ENCODE measurements around the gene ARL4C. TPM values are rescaled to one million over a fixed set of nuclear protein-coding genes. Genes with fewer than 3 reads are reported as not detected.

Gene ARL4C
- total and polyA plus RNA-seq, 4 donors, result 1.4 to 2.8 (median 2.1) TPM

DNA sequence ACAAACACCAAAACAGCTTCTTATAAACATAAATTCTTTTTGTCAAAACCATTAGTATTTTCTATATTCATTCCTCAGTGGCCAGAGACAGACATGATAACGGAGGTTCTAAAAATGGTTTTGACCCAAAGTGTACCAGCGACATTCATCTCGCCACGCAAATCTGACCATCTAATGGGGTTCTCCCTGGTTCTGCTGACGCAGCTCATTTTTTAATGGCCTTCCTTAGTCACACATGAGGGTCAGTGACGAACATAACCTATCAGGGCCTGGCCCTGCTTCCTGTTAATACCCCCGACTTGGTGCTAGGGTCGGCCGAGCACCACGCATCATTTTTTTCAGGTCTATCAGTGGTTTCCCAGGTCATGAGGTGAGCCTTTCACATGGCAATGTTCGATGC is 45.9 kb upstream of the ARL4C start:
- no peaks in the 10 kb centered on the region for H3K4me1 ChIP-seq (ENCODE audit: control insufficient read depth in 4 of 4, insufficient read depth in 4 of 4, low read length in 3 of 4)
- H3K9me3 ChIP-seq (ENCODE audit: control insufficient read depth in 4 of 4, low read length in 3 of 4), result peaks cover 0 to 3% (median 0%) of the 10 kb centered on the region in 4 donors
- H3K36me3 ChIP-seq (ENCODE audit: control insufficient read depth in 4 of 4, insufficient read depth in 3 of 4, low read depth in 1 of 4, low read length in 3 of 4), result no peaks in the 10 kb centered on the region
- TF ChIP-seq GABPA (IDR thresholded peaks at IDR 0.05 in 1 of 2, conservative IDR thresholded peaks at IDR 0.05 in 1 of 2), result no peak
- WGBS, result 88% methylated on average over 11 of the region's 11 CpGs
- no peak overlapping the region for H3K9ac ChIP-seq (ENCODE audit: low read depth in 1 of 2, low read length in 2 of 2)
- no peak for DNase-seq (ENCODE audit: low spot score)
- no peaks in the 10 kb centered on the region for H3K27me3 ChIP-seq (ENCODE audit: control insufficient read depth in 4 of 4, insufficient read depth in 4 of 4, low read length in 3 of 4)
- H3K27ac ChIP-seq (ENCODE audit: low read depth in 1 of 2, low read length in 2 of 2), result no peak overlapping the region
- H3K4me3 ChIP-seq (ENCODE audit: low read depth in 1 of 3, low read length in 3 of 3), result no peak overlapping the region

DNA sequence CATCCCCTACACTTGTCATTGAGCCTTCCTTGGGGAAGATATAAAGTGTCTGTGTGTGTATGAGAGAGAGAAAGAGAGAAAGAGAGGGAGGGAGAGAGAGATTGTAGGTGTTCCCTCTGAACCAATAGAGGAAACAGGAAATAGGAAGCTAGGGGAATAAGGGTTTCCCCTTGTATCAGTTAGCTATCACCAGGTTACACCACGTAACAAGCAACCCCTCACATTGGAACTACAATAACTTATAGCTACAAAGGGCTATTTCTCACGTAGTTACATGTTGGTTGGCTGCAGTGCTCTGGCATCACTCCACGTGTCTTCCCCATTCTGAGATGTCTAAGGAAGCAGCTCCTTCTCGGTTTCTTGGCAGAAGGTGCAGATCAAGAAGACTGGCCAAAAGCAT is 41.0 kb upstream of the ARL4C start:
- TF ChIP-seq RAD21 (IDR thresholded peaks at IDR 0.05) (no peak), FOXA1 (IDR thresholded peaks at IDR 0.05) (no peak), HNF4G (IDR thresholded peaks at IDR 0.05) (no peak), GABPA (IDR thresholded peaks at IDR 0.05 in 1 of 2, conservative IDR thresholded peaks at IDR 0.05 in 1 of 2) (no peak), NR2F2 (IDR thresholded peaks at IDR 0.05) (no peak), EGR1 (IDR thresholded peaks at IDR 0.05; ENCODE audit: low read depth in 2 of 2) (no peak), HNF4A (conservative IDR thresholded peaks at IDR 0.05) (no peak), JUND (IDR thresholded peaks at IDR 0.05) (no peak)
- TF ChIP-seq, protein P1, sequence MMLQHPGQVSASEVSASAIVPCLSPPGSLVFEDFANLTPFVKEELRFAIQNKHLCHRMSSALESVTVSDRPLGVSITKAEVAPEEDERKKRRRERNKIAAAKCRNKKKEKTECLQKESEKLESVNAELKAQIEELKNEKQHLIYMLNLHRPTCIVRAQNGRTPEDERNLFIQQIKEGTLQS (IDR thresholded peaks at IDR 0.05), result no peak
- WGBS, result 69% methylated on average over 4 of the region's 4 CpGs
- Histone ChIP-seq H3K4me1 (ENCODE audit: control insufficient read depth in 4 of 4, insufficient read depth in 4 of 4, low read length in 3 of 4) (no peaks in the 10 kb centered on the region), H3K9ac (ENCODE audit: low read depth in 1 of 2, low read length in 2 of 2) (no peak overlapping the region), H3K27ac (ENCODE audit: low read depth in 1 of 2, low read length in 2 of 2) (no peak overlapping the region), H3K27me3 (ENCODE audit: control insufficient read depth in 4 of 4, insufficient read depth in 4 of 4, low read length in 3 of 4) (no peaks in the 10 kb centered on the region), H3K9me3 (ENCODE audit: control insufficient read depth in 4 of 4, low read length in 3 of 4) (peaks cover 0 to 3% (median 0%) of the 10 kb centered on the region in 4 donors), H3K4me3 (ENCODE audit: low read depth in 1 of 3, low read length in 3 of 3) (no peak overlapping the region), H3K36me3 (ENCODE audit: control insufficient read depth in 4 of 4, insufficient read depth in 3 of 4, low read depth in 1 of 4, low read length in 3 of 4) (no peaks in the 10 kb centered on the region)
- DNase-seq (ENCODE audit: low spot score), result no peak

DNA sequence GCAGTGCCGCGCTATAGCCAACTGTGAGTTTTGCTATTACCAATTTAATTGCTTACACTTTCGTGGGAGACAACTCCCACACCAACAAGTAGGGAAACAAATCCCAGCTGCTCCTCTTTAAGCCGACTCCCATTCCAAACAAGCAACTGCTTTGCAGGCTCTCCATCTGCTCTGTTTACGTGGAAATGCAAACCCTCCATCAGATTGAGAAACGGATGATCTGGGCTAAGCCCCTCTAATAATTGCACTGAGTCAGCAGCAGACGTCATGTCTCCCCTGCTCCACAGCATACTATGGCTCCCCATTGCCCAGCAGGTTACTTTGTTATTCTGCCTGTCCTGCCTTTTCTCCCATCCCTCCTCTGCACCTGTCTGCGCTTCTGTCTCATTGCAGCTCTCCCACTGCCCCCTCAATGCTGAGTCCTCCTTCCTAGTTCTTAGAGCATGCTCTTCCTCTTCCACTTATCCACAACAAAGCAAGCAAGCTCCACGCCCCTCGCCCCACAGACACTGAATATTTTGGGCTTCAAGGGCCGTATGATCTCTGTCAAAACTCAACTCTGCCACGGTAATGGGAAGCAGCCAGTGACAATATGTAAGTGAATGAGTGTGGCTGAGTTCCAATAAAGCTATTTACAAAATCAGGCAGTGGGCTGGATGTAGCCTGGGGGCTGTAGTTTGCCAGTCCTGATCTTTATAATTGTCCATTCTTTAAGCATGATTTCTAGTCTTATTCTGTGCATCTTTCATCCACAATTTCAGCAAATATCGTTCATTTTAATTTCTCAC is 39.5 kb upstream of the ARL4C start:
- DNase-seq (ENCODE audit: low spot score), result no peak
- peaks cover 0 to 3% (median 0%) of the 10 kb centered on the region in 4 donors for H3K9me3 ChIP-seq (ENCODE audit: control insufficient read depth in 4 of 4, low read length in 3 of 4)
- no peaks in the 10 kb centered on the region for H3K27me3 ChIP-seq (ENCODE audit: control insufficient read depth in 4 of 4, insufficient read depth in 4 of 4, low read length in 3 of 4)
- H3K4me1 ChIP-seq (ENCODE audit: control insufficient read depth in 4 of 4, insufficient read depth in 4 of 4, low read length in 3 of 4), result no peaks in the 10 kb centered on the region
- no peak overlapping the region for H3K27ac ChIP-seq (ENCODE audit: low read depth in 1 of 2, low read length in 2 of 2)
- TF ChIP-seq, protein P2, sequence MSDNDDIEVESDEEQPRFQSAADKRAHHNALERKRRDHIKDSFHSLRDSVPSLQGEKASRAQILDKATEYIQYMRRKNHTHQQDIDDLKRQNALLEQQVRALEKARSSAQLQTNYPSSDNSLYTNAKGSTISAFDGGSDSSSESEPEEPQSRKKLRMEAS (IDR thresholded peaks at IDR 0.05), result no peak
- no peak for TF ChIP-seq JUND (IDR thresholded peaks at IDR 0.05)
- no peak for TF ChIP-seq NR2F2 (IDR thresholded peaks at IDR 0.05)
- TF ChIP-seq, protein P3, sequence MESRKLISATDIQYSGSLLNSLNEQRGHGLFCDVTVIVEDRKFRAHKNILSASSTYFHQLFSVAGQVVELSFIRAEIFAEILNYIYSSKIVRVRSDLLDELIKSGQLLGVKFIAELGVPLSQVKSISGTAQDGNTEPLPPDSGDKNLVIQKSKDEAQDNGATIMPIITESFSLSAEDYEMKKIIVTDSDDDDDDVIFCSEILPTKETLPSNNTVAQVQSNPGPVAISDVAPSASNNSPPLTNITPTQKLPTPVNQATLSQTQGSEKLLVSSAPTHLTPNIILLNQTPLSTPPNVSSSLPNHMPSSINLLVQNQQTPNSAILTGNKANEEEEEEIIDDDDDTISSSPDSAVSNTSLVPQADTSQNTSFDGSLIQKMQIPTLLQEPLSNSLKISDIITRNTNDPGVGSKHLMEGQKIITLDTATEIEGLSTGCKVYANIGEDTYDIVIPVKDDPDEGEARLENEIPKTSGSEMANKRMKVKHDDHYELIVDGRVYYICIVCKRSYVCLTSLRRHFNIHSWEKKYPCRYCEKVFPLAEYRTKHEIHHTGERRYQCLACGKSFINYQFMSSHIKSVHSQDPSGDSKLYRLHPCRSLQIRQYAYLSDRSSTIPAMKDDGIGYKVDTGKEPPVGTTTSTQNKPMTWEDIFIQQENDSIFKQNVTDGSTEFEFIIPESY (IDR thresholded peaks at IDR 0.05), result no peak
- TF ChIP-seq TAF1 (conservative IDR thresholded peaks at IDR 0.05), result no peak
- TF ChIP-seq FOXA1 (IDR thresholded peaks at IDR 0.05), result no peak
- TF ChIP-seq HNF4A (conservative IDR thresholded peaks at IDR 0.05), result no peak
- TF ChIP-seq EGR1 (IDR thresholded peaks at IDR 0.05; ENCODE audit: low read depth in 2 of 2), result no peak
- TF ChIP-seq, protein P4, sequence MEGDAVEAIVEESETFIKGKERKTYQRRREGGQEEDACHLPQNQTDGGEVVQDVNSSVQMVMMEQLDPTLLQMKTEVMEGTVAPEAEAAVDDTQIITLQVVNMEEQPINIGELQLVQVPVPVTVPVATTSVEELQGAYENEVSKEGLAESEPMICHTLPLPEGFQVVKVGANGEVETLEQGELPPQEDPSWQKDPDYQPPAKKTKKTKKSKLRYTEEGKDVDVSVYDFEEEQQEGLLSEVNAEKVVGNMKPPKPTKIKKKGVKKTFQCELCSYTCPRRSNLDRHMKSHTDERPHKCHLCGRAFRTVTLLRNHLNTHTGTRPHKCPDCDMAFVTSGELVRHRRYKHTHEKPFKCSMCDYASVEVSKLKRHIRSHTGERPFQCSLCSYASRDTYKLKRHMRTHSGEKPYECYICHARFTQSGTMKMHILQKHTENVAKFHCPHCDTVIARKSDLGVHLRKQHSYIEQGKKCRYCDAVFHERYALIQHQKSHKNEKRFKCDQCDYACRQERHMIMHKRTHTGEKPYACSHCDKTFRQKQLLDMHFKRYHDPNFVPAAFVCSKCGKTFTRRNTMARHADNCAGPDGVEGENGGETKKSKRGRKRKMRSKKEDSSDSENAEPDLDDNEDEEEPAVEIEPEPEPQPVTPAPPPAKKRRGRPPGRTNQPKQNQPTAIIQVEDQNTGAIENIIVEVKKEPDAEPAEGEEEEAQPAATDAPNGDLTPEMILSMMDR (IDR thresholded peaks at IDR 0.05; ENCODE audit: low read depth, low read length, missing input control), result no peak
- no peaks in the 10 kb centered on the region for H3K36me3 ChIP-seq (ENCODE audit: control insufficient read depth in 4 of 4, insufficient read depth in 3 of 4, low read depth in 1 of 4, low read length in 3 of 4)
- H3K9ac ChIP-seq (ENCODE audit: low read depth in 1 of 2, low read length in 2 of 2), result no peak overlapping the region
- WGBS, result 58% methylated on average over 13 of the region's 13 CpGs
- no peak overlapping the region for H3K4me3 ChIP-seq (ENCODE audit: low read depth in 1 of 3, low read length in 3 of 3)

All from liver (tissue), 9 donors.